GM12872 (cell line): ENCODE measurements around the gene RFT1.

Experiments used
- TF ChIP-seq, protein P1 (sequence below): IDR thresholded peaks from 3 replicates; pipeline ENCODE4 v1.5.1; 2011; ENCODE audit warnings: low read depth, mild to moderate bottlenecking, low read length, moderate library complexity; ENCODE audit not compliant: insufficient read depth

The RFT1 gene

DNA sequence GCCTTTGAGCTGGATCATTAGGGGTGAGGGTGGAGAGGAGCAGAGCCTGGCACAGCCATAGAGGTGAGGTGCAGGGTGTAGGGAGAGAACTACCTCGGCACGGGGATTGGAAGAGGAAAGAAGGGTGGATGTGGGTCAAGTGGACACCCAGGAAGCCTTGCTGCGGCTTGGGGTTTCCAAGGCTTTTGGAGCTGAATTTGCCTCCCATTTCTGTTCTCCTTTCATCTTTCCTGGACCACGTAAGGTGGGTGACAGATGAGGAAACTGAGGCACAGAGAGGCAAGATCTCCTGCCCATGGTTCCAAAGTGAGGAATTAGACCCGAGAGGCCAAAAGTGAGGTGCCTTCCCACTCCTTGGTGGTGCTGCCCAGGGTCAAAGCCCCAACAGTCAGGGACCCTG lies 48.9 kb downstream of the RFT1 start:
- TF ChIP-seq, protein P1, sequence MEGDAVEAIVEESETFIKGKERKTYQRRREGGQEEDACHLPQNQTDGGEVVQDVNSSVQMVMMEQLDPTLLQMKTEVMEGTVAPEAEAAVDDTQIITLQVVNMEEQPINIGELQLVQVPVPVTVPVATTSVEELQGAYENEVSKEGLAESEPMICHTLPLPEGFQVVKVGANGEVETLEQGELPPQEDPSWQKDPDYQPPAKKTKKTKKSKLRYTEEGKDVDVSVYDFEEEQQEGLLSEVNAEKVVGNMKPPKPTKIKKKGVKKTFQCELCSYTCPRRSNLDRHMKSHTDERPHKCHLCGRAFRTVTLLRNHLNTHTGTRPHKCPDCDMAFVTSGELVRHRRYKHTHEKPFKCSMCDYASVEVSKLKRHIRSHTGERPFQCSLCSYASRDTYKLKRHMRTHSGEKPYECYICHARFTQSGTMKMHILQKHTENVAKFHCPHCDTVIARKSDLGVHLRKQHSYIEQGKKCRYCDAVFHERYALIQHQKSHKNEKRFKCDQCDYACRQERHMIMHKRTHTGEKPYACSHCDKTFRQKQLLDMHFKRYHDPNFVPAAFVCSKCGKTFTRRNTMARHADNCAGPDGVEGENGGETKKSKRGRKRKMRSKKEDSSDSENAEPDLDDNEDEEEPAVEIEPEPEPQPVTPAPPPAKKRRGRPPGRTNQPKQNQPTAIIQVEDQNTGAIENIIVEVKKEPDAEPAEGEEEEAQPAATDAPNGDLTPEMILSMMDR: no peak

DNA sequence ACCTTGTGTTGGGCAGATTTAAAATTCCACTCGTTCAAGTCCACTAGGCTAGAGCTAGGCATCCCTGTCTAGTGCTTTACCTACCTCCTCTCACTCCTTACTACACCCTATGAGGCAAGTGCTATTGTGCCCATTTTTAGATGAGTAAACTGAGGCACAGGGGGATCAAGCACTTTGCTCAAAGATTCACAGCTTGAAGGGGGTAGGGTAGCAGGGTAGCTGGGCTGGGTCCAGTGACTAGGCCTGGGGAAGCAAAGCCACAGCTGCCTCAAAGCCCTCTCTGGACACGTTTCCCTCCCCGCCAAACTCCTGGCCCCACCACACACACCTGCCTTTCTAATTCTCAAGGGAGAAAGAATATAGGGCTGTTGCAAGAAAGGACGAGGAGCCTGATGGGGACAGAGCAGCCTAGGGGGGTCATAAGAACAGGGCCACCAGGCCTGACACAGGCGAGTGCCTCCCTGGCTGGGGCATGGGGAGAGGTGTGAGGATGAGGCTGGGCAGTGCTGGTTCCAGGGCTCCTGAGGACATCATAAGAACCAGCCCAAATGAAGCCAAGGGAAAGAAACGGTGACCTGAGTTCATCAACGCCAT lies 49.5 kb downstream of the RFT1 start:
- TF ChIP-seq, protein P1: no peak

DNA sequence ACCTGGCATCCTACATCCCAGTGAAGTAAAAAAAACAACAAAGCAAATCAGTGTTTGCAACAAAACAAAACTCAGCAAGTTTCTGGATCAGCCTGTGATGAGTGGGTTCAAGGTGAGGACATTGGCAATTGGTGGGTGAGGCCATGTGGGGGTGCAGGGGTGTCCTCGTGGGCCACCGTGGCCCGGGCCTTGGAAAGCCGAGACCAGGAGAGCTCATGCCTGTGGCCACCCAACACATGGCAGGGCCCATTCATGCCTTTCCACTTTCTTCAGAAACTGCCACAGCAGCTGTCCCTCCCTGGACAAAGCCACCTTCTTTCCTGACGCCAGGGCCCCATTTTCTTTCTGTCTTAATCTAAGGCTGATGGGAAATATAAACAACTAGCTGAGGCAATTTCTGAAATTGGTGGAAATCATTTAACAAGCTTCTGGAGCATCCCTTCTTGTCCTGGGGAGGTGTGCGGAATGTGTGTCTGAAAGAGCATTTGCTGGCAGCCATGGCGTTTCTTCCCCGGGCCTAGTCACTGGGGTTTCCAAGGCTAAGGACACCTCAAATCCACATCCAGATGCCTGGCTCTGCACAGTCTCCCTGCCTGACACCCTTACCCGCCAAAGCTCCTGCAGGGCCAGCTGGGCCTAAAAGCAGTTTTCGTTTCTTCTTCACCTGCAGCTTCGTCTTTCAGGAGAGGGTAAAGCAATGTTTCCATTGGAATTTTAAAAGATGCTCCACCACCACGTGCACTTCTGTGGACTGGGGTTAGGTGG lies 50.3 kb downstream of the RFT1 start:
- TF ChIP-seq, protein P1: no peak

DNA sequence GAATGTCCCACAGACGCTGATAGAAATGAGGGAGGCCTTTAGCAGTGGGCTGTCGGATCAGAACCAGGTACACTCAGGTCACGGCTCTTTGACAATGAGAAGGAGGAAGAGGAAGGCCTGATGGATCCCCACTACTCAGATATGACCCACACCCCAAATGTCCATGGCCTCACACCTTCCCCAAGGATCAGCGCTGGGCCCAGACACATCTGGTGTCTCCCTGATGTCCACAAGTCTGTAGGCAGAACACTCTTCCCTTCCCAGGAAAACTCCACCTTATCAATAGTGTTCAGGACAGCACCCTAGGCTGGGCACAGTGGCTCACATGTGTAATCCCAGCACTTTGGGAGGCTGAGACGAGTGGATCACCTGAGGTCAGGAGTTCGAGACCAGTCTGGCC lies 51.1 kb downstream of the RFT1 start:
- TF ChIP-seq, protein P1: no peak

DNA sequence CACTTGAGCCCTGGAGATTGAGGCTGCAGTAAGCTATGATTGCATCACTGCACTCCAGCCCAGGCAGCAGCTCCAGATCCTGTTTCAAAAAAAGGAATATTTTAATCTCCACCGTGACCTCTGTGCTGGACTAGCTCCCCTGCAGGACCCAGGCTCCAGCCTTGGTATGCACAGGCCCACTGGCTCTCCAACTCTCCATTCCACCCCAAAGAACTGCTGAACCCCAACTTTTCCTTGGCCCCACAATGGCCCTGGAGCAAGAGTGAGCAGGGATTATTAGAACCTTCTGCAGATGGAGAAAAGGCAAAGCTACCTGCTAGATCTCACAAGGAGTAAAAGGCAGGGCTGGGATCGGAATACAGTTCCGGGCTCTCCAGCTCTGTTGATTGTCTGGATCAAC lies 51.6 kb downstream of the RFT1 start:
- TF ChIP-seq, protein P1: no peak

DNA sequence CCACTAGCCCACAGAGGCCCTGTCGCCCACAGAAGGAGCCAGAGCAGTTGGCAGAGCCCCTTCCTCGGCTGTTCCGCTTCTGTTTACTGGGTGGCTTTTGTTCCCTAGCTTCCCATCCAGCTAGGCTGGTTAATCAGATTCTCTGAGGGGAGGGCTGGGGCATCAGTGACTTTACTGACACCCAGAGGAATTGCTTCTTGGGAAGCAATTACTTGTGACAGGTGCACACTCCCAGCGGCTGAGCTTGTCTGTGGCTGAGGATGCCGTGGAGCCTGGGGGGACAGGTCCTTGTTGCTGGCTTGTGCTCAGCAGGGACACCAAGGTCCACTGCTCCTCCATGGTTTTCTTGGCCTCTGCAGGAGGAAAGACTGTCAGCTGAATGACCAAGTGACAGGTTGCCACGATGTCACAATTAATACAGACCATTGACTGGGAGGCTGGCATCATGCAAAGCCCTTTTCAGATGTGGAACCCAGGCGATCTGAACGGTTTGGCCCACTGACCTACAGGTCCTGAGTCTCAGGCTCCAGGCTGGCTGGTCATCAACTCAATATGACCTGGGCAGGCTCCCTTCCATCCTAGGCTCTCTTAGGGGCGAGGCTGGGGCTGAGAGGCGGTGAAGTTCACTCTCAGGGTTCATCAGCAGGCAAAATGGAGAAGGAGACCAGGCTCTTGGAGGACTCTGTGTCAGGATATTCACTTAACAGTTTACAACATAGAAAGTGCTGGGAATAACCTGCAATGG lies 52.6 kb downstream of the RFT1 start:
- TF ChIP-seq, protein P1: no peak

DNA sequence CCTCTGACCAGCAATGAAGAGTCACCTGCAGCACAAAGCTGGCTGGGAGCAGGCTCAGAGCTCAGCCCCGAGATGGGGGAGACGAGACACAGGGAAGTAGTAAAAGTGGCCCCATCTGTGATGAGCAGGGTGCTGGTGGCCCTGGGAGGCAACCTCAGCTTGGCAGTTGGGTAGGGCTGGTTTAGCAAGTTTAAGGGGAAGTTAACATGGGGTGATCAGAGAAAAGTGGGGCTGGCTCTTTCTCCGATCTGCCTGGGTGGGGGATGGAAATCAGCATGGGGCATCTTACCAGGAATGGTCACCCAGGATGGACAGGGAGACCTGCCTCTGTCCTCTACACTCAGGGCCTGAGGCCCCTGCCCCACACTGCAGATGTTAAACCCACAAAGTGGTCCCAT lies 54.5 kb downstream of the RFT1 start:
- TF ChIP-seq, protein P1: no peak
